Stimulated activated naive CD4-positive, alpha-beta T cell treated with Interleukin-2 at 50 U/mL for 16 hours (primary cell): ENCODE results near the gene TRIM67.

ENCODE experiments used
- DNase-seq: peaks from one replicate; lab custom pipeline; 2025; lab: John Stamatoyannopoulos, UW

TRIM67 gene

DNA sequence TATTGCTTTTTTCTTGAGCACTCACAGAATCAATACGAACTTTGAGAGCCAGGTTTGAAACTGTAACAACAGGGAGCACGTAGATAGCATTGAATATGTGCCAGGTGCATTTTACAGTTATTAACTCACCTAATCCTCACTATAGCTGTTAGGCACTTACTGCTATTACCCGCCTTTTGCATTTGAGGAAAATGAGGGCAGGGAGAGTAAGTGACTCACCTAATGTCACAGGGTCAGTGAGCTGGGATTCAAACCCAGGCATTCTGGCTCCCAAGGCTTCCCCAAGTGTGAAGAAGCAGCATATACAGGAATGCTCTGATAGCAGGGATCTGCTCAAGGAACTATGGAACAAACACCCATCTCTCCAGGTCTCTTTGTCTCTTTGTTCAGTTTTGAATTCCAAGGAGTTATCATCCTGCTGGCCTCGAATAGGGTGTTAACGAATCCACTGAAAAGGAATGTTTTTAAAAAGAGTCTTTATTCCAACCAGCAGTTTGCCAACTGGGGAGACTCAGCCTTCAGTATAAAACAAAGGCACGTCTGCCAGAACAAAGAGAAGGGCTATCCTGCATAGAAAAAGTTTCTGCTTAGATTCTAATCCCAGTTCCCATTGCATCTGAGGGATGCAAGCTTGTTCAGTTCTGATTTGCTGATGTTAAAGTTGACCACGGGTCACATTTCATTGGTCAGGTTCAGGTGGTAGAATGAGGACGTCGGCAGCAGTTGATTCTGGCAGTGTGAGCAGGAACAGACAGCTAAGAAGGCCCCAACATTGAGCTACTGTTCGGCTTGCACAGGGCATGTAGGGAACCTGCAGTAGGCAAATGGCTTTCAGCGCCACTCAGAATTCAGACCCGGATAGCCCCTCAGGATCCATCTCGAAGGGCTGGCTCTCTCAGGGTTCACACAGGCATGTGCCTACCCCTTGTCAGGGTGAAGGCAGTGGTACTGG lies 22.1 kb downstream of the TRIM67 start:
- DNase-seq = no peak

DNA sequence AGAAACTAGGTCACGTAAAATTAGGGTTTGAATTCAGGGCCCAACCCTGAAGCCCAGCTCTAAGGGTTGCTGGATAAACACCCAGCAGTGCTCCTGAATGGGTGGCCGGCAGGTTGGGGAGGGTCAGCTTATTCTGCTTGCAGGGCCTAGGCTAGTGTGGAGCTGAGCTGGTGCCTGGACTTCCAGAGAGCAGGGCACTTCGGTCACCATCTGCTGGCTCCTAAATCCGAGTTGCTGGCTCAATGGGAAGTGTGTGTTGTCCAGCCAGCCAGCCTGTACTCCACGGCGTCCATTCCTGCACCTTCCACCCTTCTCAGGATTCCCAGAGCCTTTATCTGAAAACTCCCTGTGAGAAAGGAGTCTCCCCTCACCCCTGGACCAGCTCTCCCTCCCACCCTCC lies 23.0 kb downstream of the TRIM67 start:
- DNase-seq = no peak

DNA sequence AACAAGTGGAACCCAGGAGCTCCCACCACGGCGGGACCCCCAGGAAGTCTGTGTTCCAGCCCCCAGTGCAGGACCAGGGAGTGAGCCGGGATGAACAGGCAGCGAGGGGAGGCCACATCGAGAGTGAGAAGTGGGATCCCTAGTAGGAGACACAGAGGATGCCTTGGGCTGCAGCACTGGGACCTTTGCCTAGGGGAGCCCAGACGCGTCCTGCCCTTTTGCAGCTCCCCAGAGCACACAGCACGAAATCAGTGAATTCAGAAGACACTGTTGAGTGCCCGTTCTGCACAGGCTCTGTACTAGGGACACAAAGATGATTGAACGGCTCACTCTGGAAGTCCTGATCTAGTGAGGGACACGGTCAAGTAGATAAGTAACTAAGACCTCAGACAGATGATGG lies 23.5 kb downstream of the TRIM67 start:
- no peak for DNase-seq

DNA sequence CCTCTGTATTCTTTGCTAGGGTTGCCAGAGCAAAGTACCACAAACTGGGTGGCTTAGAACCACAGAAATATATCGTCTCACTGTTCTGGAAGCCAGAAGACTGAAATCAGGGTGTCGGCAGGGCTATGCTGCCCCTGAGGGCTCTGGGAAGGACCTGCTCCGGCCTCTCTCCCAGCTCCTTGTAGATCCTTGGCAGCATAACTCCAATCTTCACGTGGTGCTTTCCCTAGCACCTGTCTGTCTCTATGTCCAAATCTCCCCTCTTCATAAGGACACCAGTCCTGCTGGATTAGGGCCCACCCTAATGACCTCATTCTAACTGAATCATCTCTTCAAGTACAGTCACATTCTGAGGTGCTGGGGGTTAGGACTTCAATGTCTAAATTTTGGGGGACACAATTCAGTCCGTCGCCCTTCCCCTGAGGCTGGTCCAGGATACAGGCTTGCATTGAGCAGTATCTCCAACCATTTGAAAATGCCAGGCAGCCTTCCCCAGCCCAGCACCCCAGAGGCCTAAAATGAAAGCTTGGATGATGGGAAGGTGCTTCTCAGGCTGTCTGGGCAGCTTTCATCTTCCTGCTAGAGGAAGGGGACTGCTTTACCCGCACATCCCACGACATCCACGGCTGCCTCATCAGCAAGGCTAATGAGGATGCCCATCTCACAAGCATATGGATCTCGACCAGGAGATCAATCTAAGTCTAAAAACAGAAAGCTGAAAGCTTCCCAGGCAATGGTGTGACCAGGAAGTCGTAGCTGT lies 24.7 kb downstream of the TRIM67 start:
- no peak for DNase-seq

DNA sequence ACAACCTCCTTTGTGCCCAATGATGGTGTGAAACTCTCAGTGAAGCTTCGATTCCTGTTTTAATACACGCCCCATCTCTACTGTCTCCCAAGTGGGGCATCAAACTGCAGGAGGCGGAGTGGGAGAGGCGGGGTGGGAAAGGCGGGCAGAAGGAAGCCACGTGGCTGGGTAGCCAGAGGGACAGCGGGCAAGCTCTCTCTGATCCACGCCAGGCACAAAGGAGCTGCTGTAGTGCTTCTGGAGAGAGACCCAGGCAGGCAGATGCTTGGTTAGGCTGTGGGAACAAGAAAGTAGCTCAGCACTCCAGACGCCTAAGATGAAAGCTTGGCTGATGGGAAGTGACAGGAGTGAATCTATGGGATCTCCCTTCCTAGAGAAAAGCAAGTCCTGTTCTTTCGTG lies 25.7 kb downstream of the TRIM67 start:
- no peak for DNase-seq

DNA sequence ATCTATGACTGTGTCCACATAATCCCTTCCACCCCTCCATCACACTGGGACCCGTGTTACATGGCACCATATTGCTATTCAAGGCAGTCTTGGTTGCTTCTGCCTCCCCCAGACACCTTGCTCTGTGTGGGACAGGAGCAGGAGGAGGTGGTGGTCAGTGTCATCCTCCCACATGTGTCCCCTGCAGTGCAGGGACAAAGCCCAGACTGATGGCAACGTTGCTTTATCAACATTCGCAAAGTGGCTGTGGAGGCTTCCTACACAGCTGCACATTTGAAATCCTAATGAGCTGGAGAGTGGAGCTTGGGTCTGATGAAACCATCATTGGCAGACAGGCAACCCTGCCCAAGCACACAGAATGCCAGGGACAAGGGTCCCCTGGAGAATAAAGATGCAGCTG lies 26.2 kb downstream of the TRIM67 start:
- no peak for DNase-seq

DNA sequence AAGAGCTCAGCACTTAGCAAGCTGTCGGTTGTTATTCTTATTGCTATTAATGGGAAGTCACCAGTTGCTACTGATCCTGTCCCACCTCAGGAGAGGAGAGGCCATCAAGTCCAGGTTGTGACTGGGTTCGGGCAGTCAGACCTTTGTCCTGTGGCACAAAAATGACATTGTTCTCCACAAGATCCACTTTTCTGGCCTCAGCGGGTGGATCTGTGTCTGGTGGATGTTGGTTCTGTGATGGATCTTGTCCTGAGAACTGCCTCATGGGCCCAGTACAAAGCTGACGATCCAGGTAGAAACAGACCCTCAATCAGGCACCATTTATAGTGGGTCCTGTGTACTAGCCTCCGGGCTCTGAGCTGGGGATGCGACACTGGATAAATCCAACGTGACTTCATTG lies 26.9 kb downstream of the TRIM67 start:
- DNase-seq = no peak

DNA sequence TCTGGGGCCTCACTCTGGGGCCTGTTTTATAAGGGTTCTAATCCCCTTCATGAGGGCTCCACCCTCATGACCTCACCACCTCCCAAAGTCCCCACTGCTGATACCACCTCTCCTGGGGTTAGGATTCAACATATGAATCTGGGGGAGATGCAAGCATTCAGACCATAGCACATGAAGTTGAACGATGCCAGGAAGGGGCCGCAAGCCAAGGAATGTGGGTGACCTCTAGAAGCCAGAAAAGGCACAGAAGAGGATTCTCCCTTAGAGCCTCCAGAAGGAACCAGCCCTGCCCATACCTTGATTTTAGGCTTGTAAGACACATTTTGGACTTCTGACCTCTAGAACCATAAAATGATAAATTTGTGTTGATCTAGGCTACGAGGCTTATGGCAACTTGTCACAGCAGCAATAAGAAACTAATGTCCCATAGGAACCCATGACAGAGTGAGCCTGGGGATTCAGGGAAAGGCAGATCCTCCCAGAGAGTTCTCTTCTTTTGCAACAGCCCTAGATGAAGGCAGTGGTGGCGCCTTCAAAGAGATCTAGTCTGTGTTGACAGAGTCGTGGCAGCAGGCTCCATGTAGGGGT lies 27.9 kb downstream of the TRIM67 start:
- DNase-seq = no peak

DNA sequence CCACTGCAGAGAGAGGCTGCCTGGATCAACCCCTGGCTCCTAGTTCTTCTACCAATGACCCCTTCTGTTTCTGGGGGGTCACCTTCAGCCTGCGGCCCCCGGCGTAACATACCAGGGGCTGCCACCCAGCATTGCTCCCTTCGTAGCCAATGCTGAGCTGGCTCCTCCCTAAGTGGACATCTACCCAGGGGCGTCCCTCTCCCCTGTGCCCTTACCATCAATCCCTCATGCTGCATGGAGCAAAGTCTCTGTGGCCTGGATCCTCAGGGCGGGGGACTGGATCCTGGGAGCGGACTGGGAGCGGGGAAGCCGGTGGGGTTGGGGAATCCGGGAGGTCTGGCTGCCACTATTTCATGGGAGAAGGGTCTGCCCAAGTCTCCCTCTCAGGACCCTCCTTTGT lies 28.6 kb downstream of the TRIM67 start:
- no peak for DNase-seq

DNA sequence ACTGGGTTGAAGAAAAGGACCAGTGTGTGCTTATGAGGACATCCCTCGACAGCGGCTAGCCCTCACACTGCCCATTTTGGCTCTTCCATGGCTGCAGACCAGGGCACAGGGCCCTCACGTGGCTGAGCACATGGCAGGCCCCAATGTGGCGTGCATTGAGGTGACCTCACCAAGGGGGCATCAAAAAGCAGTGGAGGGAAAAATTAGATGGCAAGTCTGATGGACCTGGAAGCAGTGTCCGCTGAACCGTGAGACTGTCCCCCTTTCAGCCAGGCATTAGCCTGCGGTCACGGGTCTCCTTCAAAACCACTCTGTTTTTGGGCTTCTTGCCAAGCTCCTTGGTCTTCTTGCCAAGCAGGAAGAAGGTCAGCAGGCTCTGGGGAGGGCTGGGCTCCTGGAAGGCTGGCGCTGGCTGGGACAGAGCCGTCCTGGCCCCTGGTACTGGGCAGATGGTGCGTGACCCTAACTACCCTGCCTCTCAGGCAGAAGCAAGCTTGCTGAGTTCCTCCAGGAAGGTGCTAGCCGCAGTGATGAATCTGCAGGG lies 30.8 kb downstream of the TRIM67 start:
- DNase-seq = no peak

DNA sequence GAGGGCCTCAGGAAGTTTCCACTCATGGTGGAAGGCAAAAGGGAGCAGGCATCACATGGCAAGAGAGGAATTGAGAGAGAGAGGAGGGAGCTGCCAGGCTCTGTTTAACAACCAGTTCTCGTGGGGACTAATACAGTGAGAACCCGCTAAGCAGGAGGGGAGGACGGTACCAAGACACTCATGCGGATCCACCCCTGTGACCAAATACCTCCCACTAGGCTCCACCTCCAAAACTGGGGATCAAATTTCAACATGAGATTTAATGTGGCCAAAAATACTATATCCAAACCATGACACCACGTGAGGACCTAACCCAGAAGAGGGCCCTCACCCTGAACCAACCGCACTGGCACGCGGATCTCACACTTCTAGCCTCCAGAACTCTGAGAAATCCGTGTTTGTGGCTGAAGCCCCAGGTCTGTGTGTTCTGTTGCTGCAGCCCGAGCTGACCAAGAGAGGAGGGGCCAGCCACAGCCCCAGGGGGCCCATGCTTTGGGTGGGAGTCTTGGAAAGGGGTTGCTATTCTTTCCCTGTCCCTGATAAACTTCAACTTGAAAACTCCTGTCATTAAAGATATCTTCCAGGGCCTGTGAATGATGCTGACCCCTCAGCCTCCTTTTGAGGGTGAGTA lies 32.0 kb downstream of the TRIM67 start:
- no peak for DNase-seq

DNA sequence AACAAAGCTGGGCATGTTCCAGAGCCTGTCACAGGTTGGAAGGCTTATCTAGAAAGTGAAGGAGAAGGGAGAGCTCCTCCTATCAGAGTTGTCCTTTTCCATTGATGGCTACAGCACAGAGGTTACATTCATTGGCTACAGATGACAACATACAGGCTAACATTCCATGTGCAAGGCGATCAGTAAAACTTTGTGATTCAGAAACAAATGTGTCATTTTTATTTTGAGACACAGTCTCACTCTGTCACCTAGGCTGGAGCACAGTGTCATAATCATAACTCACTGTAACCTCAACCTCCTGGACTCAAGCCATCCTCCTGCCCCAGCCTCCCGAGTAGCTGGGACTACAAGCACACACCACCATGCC lies 32.6 kb downstream of the TRIM67 start:
- DNase-seq = no peak

DNA sequence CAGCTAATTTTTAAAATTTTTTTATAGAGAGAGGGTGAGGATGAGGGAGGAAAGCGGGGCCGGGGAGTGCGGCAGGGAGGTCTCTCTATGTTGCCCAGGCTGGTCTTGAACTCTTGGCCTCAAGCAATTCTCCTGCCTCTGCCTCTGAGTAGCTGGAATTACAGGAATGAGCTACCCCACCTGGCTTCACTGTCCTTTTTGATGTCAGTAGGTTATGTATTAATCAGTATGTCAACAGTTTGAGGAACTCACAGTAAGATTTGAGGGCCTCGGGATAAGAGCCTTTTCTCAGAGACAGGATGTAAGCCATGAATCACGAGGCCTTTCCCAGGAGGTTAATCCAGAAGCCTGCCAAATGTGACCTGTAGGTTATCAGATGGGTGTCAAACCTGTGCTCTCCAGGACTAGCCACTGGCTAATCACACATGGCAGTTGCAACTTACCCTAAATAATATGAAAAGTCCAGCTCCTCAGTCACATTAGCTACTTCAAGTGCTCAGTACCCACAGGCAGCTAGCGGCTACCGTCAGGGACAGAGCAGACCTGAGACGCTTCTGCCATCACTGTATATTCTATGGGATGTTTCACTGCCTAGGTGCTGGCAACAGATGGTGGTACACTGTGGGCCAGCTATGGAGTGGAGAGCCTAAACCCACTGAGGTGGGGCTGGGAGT lies 33.1 kb downstream of the TRIM67 start:
- no peak for DNase-seq

DNA sequence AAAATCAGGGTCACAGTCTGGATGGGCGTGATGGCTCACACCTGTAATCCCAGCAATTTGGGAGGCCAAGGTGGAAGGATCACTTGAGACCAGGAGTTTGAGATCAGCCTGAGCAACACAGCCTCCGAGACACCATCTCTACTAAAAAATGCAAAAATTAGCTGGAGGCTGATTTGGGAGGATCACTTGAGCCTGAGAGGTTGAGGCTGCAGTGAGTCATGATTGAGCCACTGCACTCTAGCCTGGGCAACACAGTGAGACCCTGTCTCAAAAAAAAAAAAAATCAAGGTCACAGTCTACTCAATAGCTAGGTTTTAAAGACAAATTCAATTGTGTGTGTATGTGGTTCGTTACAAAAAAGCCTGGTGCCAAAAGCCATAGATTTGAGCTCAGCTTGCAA lies 34.4 kb downstream of the TRIM67 start:
- no peak for DNase-seq

DNA sequence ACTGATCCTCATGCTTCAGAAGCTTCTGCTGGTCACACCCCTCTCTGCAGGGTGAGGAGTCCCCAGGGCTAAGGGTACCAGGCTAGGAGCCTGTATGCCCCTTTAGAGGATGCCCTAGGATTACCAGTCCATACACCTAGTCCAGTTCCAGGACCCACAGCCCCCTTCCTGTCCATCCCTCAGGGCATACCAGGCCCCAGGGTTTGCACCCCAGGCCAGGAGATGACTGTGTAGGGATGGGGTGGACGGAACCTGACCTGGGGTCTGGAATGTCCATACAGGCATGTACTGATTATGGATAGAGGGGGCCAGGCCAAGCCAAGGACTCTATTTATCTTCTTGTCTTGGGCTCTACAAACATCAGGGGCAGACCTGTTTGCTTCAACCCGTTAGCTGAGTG lies 34.9 kb downstream of the TRIM67 start:
- no peak for DNase-seq

DNA sequence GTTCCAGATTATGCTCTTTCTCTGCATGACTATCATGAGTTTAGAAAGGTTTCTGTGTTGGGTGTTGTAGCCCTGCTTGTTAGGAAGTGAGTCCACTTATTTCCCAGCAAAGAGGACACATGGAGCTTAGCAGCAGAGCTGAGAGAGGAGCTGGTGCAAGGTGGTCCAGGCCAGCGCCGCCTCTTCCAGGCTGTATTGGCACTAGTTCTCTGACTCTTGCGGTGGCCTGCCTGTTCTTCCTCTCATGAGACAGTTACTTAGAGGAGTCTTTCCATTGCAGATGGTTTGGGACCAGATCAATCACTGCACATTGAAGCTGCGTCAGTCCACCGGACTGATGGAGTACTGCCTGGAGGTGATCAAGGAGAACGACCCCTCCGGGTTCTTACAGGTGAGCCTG lies 38.0 kb downstream of the TRIM67 start:
- DNase-seq = no peak

DNA sequence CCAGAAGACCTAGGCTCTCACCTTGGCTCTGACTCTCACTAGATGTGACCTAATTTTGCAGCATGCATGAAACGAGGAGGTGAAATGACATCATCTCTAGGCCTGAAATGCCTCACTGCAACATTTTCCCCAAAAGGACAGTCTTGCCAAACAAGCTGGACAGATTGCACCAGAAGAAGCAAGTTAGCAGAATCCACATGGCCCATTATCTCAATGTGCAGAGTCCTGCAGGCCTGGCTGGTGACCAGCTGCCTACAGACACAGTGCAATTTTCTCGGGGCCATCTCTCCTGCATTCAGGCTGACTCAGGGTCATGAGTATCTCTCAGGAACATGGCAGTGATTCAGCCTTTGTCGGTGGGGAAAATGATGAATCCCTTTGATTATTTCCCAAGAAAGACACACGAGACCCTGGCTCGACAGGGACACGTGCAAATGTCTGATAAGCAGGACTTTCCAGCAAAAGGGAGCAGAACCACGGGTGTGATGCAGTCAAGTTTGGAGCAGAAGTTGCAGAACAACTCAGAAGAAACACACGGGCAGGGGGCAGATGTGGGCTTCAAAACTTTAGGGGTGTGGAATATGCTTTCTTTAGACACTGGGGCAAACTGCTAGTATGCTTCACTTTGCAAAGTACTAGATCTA lies 38.7 kb downstream of the TRIM67 start:
- no peak for DNase-seq

DNA sequence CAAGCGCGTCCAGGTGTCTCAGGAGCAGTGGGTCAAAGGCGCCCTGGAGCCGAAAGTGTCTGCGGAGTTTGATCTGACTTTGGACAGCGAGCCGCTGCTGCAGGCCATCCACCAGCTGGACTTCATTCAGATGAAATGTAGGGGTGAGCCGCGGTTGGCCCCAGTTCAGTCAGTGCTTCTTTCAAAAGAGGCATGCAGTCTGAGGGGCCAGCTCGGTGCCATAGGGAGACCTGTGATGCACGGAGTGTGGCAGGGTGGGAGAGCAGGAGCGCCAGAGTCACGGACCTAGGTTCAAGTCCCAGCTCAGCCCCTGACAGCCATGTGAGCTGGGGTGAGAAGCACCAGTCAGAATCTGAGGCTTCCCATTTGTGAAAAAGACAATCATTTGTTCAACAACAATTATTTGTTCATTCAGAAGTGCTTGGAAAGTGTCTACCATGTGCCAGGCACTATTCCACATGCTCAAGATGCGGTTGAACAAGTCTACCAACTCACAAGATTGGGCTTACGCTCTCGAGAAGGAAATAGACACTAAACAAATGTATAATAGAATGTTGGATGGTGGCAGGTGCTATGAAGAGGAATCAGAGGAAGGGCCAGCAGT lies 39.6 kb downstream of the TRIM67 start:
- no peak for DNase-seq

DNA sequence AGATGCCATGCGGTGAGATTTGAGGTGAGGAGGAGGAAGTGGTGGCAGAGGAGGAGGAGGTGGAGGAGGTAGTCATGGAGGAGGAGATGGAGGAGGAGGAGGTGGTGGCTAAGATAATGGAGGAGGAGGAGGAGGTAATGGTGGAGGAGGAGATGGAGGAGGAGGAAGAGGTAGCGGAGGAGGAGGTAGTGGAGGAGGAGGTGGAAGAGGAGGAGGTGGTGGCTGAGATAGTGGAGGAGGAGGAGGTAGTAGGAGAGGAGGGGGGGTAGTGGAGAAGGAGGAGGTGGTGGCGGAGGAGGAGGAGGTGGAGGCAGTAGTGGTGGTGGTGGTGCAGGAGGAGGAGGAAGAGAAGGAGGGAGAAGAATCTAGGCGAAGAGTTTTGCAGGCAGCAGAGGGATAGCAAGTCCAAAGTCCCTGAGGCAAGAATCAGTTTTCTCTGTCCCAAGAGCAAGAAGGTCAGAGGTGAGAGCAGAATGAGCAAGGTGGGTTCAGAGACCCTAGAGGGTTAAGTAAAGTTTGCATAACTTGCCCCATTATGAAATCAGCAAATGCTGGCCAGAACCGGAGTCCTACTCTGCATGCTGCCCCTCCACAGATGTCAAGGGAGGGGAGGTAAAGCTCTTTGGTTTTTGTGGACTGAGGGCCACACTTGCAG lies 40.2 kb downstream of the TRIM67 start:
- DNase-seq = no peak
